Tracheal epithelial cell (primary cell): ENCODE data around the gene PRR7. TPM values are rescaled to one million over a fixed set of nuclear protein-coding genes. Genes with fewer than 3 reads are reported as not detected.

Experiments used
- total RNA-seq: library from RNA; depleted of rRNA; stranded (reverse); fragments of >200 nt; gene quantifications from 2 replicates; pipeline ENCODE4 v1.2.1, GENCODE V29; 2014

PRR7 gene
- total RNA-seq: 5.3 and 10.0 TPM in 2 replicates

DNA sequence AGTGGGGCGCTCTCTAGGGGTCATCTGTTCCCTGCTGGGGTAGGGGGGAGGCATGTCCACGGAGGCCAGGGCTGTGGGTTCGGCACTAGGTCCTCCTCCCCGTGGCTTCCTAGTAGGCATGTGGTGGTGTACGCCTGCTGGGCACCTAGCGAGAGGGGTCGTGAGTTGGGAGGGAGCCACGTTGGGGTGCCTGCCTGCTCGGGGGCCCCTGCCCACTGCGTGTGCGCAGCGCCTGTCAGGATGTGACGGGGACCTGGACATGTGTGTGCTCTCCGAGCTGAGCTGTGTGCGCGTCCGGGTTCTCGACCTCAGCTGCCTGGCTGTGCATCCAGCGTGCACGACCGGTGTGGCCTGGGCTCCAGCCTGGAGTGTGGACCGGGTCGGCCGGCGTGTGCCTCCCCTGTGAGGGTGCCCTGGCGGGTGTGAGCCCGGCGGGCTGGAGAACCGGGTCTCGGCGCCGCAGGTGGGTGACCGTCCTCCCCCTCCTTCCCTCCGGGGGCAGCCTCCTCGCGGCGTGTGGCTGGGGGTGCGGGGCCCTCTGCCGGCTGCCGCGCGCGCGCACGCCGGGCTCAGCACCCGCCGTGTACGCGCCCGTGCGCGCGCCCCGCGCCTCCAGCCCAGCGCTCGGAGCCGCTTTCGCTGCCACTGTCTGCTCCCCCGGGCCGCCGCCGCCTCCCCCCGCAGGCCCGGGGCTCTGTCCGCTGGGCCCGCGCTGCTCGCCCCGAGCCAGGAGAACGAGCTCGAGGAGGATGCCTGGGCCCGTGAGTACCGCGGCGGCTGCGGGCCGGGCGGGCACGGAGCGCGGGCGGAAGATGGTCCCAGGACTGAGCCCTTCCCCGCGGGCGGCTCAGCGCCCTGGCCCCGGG lies at the start of gene PRR7:
TSS of gene PRR7 (plus strand) at position 615 of the 866 bp plus-strand sequence. CDS start 8,254 bp downstream, outside the sequence.

DNA sequence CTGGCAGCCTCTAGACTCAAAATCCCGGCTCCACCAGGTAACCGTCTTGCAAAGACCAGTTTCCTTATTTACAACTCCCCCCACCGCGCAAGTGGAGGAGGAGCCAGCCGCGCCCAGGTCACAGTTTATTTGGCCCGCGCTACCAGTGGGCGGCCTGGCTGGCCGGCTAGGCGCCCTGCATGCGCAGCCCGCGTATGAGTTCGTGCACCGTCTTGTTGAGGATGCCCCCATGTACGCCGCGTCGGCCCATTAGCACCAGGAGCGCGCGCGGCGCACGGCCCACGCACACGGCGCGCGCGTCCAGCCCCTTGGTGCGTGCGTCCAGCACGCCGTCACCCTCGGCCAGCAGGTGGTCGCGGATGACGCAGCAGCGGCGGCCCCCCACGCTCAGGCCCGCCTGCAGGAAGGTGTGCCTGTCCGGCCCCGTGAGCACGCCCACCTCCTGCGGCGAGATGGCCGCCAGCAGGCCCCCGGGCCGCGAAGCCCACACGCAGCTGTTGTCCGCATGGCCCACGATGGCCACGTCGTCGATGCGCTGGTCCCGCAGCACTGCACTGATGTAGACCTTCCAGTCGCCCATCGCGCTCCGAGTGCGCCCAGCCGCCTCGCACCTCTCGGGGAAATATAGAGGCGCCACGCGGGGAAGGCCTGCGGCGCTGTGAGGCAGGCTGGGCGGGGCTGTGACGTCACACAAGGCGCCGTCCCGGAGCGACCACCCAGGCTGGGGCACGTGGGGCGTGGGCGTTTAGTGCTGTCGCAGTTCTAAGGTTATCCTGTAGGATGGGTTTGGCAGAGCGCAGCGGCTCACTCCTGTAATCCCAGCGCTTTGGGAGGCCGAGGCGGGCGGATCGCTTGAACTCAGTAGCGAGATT lies 46.4 kb upstream of the PRR7 start, which contains the start of gene PFN3:
TSS of gene PFN3 (minus strand) at position 665 of the 872 bp plus-strand sequence. CDS start at position 580, 85 bp downstream.

DNA sequence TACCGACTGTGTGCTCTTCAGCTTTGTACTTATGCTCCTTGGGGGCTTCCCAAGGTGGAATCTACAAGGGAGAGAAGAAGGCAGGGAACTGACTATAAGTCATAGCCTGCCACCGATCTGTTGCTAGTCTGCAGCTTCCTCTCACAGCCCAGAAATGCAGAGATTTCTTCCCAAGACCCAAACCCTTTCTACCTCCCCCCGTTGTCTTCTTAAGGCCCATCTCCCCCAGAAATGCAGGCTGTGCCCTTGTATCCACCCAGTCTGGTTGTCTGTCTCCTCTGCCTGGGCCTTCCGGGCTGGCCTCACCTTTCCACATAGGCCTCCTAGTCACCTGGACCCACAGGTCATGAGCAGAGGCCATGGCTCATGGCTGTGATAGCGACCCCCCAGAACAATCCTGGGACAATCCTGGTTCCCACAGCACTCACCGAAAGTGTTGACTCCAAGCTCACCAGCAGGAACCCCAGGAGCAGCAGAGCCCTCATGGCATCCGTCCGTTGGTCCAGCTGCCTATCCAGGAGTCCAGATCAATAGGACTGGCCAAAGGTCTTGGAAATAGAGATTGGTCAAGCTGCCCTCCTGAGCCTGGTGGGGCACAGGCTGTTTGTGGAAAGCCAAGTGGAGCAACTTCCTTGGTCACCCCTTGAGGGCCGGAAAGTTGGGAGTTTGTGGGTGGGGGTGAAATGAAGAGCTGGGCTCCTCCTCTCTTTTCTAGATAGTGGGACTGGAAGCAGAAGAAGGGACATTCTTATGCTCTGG lies 37.4 kb upstream of the PRR7 start, which contains the start of gene F12:
TSS of gene F12 (minus strand) at position 522 of the 759 bp plus-strand sequence. CDS start at position 485, 37 bp downstream.

GRCh38 chr5:177426566-177427210 lies 19.9 kb upstream of the PRR7 start, which contains the start of gene GRK6:
Gene GRK6, plus strand, starts transcription at chr5:177426676. Its CDS starts 170 bp downstream, at chr5:177426846.

DNA sequence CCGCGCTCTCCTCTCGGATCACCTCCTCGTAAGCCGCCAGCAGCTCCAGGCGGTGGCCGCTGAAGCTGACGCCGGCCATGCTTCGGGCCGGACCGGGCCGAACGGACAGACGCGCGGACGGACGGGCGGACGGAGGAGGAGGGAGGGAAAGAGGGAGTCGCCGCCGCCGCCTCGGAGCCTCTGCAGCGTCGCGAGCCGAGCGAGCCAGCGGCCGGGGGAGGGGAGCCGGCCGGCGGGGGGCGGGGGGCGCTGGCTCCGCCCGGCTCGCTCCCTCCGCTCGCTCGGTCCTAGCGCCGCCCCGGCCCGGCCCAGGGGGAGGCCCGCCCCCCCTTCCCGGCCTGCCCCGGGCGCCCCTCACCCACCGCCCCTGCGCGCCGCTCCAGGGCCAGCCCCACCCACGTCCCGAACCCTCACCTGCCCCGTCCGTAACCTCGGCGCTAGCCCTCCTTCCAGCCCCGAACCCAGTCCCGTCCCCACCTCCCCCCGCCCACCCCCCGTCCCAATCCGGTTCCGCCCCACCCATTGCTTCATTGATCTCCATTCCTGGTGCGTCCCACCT lies 26.9 kb downstream of the PRR7 start, which contains the start of gene DBN1:
TSS of gene DBN1 (minus strand) at position 192 of the 559 bp plus-strand sequence. CDS start at position 79, 113 bp downstream.

DNA sequence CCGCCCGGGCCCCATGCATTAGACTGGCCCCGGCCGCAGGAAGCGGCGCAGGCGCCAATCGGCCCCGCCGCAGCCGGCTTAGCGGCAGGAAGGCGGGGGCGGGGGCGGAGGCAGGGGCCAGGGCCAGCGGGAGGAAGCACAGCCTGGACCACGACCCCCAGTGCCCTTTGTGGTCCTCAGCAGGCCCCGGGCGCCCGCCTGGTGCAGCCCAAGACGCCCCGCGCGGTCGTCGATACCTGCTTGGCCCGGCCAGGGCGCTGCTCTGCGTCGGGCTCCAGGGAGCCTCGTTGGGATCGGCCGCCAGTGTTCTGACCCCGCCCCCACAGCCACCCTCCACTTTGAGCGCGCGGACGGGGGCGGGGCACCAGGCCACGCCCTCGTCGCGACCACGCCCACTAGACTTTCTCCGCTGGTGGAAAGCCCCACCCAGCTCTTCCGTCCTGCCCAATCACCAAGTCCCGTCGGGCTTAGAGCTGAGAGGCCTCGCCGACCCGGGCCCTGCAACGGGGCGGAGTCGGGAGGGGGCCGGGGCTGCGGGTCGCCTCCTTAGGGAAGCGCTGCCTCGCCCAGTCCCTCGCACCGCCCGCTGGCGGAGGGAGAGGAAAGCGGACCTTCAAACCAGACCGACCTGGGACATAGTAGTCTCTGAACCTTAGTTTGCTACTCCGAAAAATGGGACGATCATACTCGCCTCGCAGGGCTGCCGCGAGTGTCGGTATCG lies 50.8 kb downstream of the PRR7 start, which contains the start of gene PDLIM7:
TSS of gene PDLIM7 (minus strand) at position 313 of the 721 bp plus-strand sequence. CDS start 1,092 bp downstream, outside the sequence.

Other genes starting within 250 kb of the PRR7 start
- 8.1 and 14.0 TPM in 2 replicates for gene RAB24, start 143.1 kb upstream of the PRR7 start, total RNA-seq
- gene PRELID1, start 143.0 kb upstream of the PRR7 start, total RNA-seq: 99.7 and 130 TPM in 2 replicates
- 2.7 and 3.2 TPM in 2 replicates for gene MXD3, start 134.9 kb upstream of the PRR7 start, total RNA-seq
- gene LMAN2, start 95.1 kb upstream of the PRR7 start, total RNA-seq: 295 and 378 TPM in 2 replicates
- 8.2 and 15.1 TPM in 2 replicates for gene RGS14, start 88.9 kb upstream of the PRR7 start, total RNA-seq
- 0.43 TPM in 1 of 2 replicates, not detected in the other for gene SLC34A1, start 62.4 kb upstream of the PRR7 start, total RNA-seq
- gene PFN3, start 46.2 kb upstream of the PRR7 start, total RNA-seq: not detected in 2 replicates
- gene F12, start 37.2 kb upstream of the PRR7 start, total RNA-seq: 13.2 and 15.9 TPM in 2 replicates
- gene GRK6, start 20.1 kb upstream of the PRR7 start, total RNA-seq: 19.4 and 32.8 TPM in 2 replicates
- gene DBN1, start 26.8 kb downstream of the PRR7 start, total RNA-seq: 39.6 and 130 TPM in 2 replicates
- gene PDLIM7, start 50.8 kb downstream of the PRR7 start, total RNA-seq: 25.8 and 86.8 TPM in 2 replicates
- gene DOK3, start 63.0 kb downstream of the PRR7 start, total RNA-seq: 0.85 and 1.7 TPM in 2 replicates
- 65.9 and 106 TPM in 2 replicates for gene DDX41, start 70.1 kb downstream of the PRR7 start, total RNA-seq
- 9.8 and 14.2 TPM in 2 replicates for gene FAM193B, start 107.7 kb downstream of the PRR7 start, total RNA-seq
- 121 and 141 TPM in 2 replicates for gene TMED9, start 145.4 kb downstream of the PRR7 start, total RNA-seq
- gene B4GALT7, start 153.3 kb downstream of the PRR7 start, total RNA-seq: 24.7 and 53.7 TPM in 2 replicates